Inferior parietal cortex (tissue), 1 donor: Measurements from ENCODE around the gene KRTAP10-4.
"Not testable (repeated sequence)": the region's sequence is repeated elsewhere in the genome, so short reads cannot be mapped to it uniquely, and the experiment has no call there.

ENCODE experiments used
- DNase-seq: peaks from one replicate; pipeline ENCODE4 v3.0.0-alpha.2; 2016; ENCODE audit errors: extremely low spot score

The KRTAP10-4 gene

DNA sequence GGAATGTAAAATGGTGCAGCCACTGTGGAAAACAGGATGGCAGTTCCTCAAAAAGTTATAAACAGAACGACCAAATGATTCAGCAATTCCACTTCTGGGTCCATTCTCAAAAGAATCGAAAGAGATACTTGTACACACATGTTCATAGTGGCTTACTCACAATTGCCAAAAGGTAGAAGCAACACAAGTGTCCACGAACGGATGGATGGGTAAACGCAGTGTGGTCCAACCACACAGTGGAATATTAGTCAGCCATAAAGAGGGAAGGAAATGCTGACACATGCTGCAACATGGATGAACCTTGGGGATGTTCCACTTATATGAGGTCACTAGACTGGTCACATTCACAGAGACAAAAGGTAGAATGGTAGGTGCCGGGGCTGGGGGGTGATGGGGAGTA is 38.8 kb upstream of the KRTAP10-4 start:
- no peak for DNase-seq

DNA sequence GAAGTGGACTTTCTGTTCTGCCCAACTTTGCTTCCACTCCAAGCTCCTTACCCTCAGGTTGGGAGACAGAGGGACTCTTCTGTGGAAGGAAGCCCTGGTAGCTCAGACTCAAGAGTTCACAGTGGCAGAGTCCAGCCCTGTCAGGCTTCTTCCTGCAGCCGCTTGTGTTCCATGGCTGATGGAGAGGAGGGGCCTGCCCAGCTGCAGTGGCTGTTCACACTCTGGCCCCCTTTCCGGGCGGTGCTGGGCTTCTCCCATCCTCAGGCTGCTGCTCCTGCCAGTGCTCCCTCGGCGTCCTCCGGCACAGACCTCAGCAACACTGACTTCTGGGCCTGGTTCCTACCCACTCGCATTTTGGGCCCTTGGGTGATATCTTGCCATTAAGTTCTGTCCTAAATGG is 37.6 kb upstream of the KRTAP10-4 start:
- no peak for DNase-seq

DNA sequence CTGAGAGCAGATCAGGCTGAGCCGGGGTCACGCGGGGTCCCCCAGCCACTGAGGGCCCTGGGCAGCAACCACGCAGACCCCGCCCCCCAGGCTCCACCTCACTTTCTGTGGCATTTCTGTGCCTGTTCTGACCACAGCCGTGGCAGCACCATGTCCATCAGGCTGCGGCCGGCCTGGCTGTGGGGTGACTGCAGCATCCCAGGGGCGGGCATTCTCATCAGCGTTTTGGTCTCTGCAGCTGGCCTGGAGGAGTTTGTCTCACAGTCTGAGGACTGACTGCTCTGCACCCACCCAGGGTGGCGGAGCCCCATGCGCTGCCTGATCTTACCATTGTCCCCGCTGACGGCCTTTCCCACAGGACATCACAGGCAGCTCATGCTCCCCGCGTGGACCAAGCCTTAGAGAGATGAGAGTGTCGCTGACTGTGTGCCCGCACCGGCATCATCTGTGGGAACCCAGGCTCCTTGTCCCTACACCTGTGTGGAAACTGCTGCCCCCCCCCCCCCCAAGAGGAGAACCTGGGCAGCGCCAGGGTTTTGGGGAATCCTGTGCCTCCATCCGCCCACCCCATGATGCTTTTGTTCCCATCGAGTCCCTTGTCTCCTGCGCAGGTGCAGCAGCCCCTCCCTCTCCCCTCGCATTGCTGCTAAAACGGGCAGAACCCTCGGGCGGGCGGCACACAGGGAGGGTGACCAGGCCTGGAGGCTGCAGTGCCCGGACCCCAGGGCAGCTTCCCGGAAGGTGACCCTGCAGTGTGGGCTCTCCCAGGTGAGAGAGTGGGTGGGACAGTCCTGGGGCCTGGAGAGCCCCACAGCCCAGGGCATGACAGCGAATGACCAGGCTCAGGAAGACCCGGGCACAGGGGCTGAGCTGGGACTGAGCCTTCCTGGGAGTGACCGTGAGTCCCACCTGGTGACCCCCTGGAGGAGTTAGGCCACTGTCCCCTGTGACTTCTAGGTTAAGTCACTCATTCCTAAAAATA is 35.3 kb upstream of the KRTAP10-4 start:
- DNase-seq: no peak

- no peak for DNase-seq
These were observed 34.5 kb upstream of the KRTAP10-4 start for GRCh38 chr21:44539046-44539445.

DNA sequence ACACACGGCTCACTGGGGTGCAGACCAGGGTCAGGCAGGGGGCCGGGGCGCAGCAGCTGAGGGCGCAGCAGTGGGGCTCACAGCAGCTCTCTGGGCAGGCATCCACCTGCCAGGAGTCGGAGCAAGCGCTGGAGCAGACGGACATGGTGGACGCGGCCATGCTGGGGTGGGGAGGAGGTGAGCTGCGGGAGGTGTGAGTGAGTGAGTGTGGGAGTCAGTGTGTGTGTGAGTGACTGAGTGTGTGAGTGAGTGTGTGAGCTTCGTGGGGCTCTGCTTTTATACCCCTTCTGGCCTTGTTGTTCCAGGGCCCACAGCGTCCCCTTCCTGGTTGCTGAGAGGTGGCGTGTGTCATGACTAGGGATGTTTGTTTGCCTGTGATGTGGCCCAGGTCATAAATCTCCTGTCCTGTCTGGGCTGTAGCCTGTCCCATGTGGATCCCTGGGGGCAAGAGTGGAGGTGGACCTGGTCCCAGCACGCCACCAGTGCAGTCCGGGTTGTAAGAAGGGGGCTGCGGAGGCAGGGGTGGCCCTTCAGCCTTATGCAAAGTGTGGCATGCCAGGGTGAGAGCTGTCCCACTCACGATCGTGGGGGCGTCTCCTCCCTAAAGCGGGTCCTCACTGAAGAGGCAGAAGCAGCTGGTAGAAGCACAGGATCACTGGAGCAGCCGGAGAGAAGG is 33.4 kb upstream of the KRTAP10-4 start, which contains the start of gene KRTAP10-1:
Gene KRTAP10-1, minus strand, starts transcription at position 205 of the 676 bp plus-strand sequence. Its CDS starts 45 bp downstream, at position 160.
- no peak for DNase-seq

DNA sequence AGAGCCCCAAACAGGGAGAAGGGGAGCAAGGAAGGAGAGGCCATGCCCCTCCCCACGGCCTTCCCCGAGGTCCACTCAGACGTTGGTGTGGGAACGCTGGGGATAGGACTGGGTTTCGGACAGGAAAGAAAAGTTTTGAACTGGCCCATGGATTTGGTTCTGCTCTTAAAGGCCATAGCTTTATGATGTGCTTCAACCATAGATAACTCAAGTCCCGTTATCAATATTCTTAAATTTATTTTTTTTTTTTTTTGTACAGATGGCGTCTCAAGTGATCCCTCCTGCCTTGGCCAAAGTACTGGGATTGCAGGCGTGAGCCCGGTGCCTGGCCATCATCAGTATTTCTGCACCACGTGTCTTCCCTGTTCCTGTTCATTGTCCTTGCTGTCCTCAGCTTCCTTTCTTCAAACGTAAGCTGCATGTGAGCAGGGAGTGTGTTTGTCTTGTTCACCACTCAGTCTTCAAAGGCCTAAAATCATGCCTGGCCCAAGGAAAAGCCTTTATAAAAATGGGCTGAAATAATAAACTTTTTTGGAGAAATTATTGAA is 32.7 kb upstream of the KRTAP10-4 start:
- DNase-seq: no peak

GRCh38 chr21:44542716-44543115 is 30.8 kb upstream of the KRTAP10-4 start:
- DNase-seq: no peak

- DNase-seq: no peak
These were observed 29.0 kb upstream of the KRTAP10-4 start for GRCh38 chr21:44544566-44544965.

GRCh38 chr21:44547656-44548331 is 25.7 kb upstream of the KRTAP10-4 start:
- no peak for DNase-seq

- no peak for DNase-seq
These were observed 25.1 kb upstream of the KRTAP10-4 start for GRCh38 chr21:44548381-44548780.

GRCh38 chr21:44548922-44549321 is 24.6 kb upstream of the KRTAP10-4 start:
- DNase-seq: no peak

DNA sequence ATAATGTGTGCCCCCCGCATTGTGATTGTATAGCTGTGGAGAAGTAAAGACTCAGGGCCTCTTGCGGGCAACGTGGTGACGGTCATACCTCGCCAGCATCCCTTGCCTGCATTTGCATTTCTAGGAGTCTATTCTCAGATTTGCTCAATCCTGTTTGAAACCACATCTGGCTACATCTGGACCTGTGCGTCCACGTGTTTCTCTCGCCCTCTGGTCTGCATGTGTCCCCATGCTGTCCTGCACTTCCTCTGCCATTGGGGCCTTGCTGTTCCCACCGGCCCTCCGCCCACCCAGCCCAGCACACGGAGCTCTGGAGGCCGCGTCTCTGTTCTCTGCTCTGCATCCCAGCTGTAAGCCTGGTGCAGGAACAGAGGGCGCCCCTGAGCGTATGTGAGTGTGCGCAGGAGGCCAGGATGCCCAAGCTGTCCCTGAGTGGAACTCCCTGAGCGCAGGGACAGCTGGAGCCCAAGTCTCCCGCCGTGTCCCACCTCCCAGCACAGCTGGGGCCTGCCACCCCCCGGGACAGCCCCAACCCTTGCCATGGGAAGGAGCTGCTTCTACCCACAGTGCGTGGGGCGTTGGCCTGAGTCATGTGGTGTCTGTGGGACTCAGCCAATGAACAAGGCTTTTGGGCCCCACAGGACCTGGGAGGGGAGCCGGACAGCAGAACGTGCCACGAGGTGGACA is 23.9 kb upstream of the KRTAP10-4 start:
- DNase-seq: no peak

GRCh38 chr21:44550285-44550684 is 23.2 kb upstream of the KRTAP10-4 start:
- not testable (repeated sequence) for DNase-seq

GRCh38 chr21:44550807-44551206 is 22.7 kb upstream of the KRTAP10-4 start:
- DNase-seq: no peak

GRCh38 chr21:44551340-44551961 is 22.1 kb upstream of the KRTAP10-4 start, which contains the start of gene KRTAP10-2:
Gene KRTAP10-2 (minus strand): TSS chr21:44551505. CDS start chr21:44551458, 47 bp downstream.
- DNase-seq: no peak

- no peak for DNase-seq
These were observed 21.4 kb upstream of the KRTAP10-4 start for GRCh38 chr21:44552136-44552535.

DNA sequence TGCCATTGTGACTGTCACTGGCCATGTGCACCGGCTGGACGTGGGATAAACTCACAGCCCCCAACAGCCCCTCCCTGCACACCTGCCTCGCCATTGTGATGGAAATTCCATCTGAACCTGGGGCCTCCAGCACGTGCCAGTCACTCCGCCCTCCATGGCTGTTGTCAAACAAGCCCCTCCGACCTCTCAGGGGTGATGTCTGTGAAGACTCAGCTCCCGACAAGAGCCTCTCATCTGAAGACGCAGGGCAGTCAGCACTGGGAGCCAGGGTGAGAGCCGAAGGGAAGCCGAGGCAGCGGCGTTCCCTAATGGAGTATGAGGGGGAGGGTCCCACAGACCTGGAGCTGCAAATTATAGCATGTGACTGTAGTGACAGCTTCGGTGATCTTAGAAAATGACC is 20.8 kb upstream of the KRTAP10-4 start:
- no peak for DNase-seq

DNA sequence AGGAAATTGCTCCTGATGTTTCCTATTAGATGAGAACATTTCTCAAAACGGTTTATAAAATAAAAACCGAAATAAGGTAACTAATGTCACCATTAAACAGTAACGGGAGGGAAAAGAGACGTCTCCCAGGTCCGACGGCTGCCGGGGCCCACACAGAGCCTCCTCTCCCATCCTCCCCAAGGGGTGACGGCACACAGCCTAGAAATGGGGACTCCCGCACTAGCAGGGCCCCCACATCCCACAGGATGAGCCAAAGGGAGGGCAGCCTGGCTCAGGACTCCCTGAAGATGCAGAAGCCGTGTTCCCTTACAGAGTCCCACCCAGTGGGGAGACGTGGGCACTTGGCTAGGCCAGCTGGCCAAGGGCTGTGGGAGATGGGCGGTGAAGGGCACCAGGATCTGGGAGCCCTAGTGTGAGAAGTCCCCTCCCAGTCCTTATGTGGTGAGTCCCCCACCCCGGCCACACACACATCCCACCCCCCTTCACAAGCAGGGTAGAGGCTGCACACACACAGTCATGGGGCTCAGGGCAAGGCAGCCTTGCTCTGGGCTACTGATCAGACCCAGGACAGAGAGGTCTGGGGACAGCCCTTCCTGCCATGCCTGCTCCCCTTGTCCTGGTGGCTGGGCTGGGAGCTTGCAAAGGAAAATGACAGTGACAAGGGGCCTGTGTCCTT is 18.2 kb upstream of the KRTAP10-4 start:
- no peak for DNase-seq

DNA sequence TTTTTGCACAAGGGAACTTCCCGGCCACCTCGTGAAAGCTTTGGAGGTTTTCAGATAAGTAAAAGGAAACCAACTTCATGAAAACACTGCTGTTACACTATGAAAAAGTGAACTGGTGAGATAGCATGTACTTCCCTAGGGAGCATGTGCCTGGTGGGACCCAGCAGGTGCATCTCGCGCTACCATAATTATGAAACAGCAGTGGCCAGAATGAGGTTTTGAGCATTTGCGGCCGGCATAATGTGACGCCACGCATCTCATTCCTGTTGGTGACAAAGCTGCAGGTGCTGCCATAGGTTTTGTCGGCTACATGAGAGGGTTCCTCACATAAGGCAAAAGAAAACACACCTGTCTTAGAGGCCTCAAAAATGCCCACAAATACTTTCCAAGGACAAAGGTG is 16.6 kb upstream of the KRTAP10-4 start:
- no peak for DNase-seq
